GM12864 (cell line): ENCODE results near the gene DCT.

Experiments used
- DNase-seq: peaks from one replicate; pipeline ENCODE4 v3.0.0-alpha.2; 2011; ENCODE audit warnings: low read depth
- H3K4me3 ChIP-seq: 2 replicates; pipeline ENCODE4 v1.5.1; 2011; ENCODE audit warnings: mild to moderate bottlenecking, low read depth, low read length, control low read depth
- TF ChIP-seq, protein P1 (sequence below): IDR thresholded peaks from 2 replicates; pipeline ENCODE4 v1.5.1; 2011; ENCODE audit warnings: low read depth, mild to moderate bottlenecking, moderate library complexity, low read length, control low read depth, inconsistent platforms; ENCODE audit errors: missing control alignments

The DCT gene

DNA sequence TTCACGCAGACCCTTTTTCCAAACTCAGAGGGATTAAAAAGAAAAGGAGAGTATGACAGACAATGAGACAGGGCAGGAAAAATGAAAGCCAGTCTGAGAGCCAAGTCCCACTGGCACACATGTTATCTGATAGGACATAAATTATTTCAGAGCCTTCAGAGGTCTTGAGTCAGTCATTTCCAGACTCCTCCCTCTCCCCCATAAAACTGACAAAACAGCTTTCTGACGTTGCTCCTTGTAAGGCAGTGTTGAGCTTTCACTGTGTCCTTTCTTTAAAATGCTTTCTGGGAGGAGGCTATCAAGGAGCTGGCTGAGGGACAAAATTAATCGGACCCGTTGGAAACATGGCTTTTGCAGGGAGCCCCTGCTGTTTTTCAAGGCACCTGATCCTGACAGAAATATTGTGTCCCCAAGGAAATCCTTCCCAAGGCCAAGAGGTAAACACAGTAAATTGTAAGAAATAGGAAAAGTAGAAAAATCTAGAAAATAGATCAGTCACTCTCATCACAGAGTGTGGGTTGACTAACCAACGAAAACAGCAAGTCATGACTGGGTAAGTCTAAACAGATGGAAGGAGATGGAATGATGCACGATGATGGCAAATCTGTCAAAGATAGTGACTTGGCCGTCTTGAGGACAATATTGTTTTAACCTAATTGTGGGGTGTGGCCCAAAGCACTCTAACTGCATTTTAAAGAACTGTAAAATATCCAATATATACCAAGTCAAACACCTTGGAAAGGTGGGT lies 89.7 kb downstream of the DCT start:
- TF ChIP-seq, protein P1, sequence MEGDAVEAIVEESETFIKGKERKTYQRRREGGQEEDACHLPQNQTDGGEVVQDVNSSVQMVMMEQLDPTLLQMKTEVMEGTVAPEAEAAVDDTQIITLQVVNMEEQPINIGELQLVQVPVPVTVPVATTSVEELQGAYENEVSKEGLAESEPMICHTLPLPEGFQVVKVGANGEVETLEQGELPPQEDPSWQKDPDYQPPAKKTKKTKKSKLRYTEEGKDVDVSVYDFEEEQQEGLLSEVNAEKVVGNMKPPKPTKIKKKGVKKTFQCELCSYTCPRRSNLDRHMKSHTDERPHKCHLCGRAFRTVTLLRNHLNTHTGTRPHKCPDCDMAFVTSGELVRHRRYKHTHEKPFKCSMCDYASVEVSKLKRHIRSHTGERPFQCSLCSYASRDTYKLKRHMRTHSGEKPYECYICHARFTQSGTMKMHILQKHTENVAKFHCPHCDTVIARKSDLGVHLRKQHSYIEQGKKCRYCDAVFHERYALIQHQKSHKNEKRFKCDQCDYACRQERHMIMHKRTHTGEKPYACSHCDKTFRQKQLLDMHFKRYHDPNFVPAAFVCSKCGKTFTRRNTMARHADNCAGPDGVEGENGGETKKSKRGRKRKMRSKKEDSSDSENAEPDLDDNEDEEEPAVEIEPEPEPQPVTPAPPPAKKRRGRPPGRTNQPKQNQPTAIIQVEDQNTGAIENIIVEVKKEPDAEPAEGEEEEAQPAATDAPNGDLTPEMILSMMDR, result no peak
- DNase-seq, result no peak
- H3K4me3 ChIP-seq, result no peak overlapping the region

DNA sequence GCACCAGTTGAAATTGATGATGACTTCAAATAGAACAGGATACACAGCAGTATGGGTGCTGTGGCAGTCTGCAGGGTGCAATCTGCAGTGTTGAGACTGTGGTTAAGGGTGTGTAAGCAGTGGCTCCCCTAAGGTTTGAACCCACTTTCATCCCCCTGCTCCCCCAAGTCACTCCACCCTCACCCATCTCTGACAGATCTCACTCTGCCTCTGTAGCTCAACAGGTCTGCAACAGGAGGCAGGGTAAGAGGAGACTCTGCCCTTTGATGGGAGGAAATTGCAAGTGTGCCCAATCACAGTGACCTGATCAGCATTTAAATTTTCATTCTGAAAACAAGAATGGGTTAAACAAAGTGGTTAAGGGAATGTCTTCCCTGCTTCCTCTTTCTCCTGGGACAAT lies 92.4 kb downstream of the DCT start:
- DNase-seq, result no peak
- H3K4me3 ChIP-seq, result no peak overlapping the region
- TF ChIP-seq, protein P1, result no peak
